Measurements from ENCODE around the gene TMEM39B. TPM values are rescaled to one million over a fixed set of nuclear protein-coding genes. Genes with fewer than 3 reads are reported as not detected.
"Not testable (repeated sequence)": the region's sequence is repeated elsewhere in the genome, so short reads cannot be mapped to it uniquely, and the experiment has no call there.

The TMEM39B gene
- total and polyA plus RNA-seq, 2 donors (not counting 1 experiment from before 2014, with no cell fraction given) = 7.9 to 11.1 TPM

DNA sequence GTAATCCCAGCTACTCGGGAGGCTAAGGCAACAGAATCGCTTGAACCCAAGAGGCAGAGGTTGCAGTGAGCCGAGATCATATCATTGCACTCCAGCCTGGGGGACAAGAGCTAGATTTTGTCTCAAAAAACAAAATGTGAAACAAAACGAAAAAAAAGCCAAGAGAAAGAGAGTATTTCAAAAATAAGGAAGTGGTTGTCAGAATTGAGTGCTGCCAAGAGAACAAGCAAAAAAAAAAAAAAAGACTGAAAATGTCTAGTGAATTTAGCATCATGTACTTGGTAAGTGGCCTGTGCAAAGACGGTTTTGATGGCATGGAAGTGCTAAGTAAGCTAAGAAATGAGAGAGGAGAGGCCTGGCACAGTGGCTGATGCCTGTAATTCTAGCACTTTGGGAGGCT lies 49.4 kb downstream of the TMEM39B start:
- TF ChIP-seq CTCF (conservative IDR thresholded peaks at IDR 0.05 in 1 of 2, IDR thresholded peaks at IDR 0.05 in 1 of 2; ENCODE audit: low read depth in 1 of 2, low read length in 2 of 2) = no peak
- no peak for TF ChIP-seq EZH2 (IDR thresholded peaks at IDR 0.05; ENCODE audit: low read length, missing control alignments)
- H3K9ac ChIP-seq (ENCODE audit: insufficient read depth, low read length) = no peak overlapping the region
- H3K36me3 ChIP-seq (ENCODE audit: control insufficient read depth, insufficient read depth, low read length) = no peaks in the 10 kb centered on the region
- no peak overlapping the region for H2AFZ ChIP-seq (ENCODE audit: low read length)
- no peaks in the 10 kb centered on the region for H4K20me1 ChIP-seq (ENCODE audit: control insufficient read depth, extremely low read depth, insufficient read depth, low read length)
- no peak overlapping the region for H3K4me2 ChIP-seq (ENCODE audit: extremely low read depth, insufficient read depth, low read length)
- H3K27me3 ChIP-seq (ENCODE audit: control insufficient read depth, insufficient read depth, low read length) = no peaks in the 10 kb centered on the region
- no peak overlapping the region for H3K4me3 ChIP-seq (replicated peaks in 1 of 4; ENCODE audit: control extremely low read depth in 1 of 4, insufficient read depth in 1 of 4, low read depth in 3 of 4, low read length in 4 of 4)
- no peaks in the 10 kb centered on the region for H3K9me3 ChIP-seq (ENCODE audit: control insufficient read depth, insufficient read depth, low read depth, low read length)
- peaks cover 81% of the 10 kb centered on the region for H3K79me2 ChIP-seq (ENCODE audit: control insufficient read depth, insufficient read depth, low read length)
- peaks cover 6% of the 10 kb centered on the region for H3K4me1 ChIP-seq (ENCODE audit: control insufficient read depth, extremely low read depth, insufficient read depth, low read length)
- DNase-seq (ENCODE audit: low read depth in 2 of 2) = no peak
- no peak overlapping the region for H3K27ac ChIP-seq (ENCODE audit: insufficient read depth, low read length)

DNA sequence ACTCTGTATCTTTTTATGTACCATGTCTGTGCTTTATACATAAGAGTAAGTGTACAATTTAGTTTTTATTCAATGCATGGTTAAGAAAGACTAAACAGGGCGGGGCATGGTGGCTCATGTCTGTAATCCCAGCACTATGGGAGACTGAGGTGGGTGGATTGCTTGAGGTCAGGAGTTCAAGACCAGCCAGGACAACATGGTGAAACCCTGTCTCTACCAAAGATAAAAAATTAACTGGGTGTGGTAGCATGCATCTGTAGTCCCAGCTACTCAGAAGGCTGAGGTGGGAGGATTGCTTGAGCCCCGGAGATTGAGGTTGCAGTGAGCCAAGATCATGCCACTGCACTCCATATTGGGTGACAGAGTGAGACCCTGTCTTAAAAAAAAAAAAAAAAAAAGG lies 50.6 kb downstream of the TMEM39B start:
- not testable (repeated sequence) for H3K9ac ChIP-seq (ENCODE audit: insufficient read depth, low read length); H3K27ac ChIP-seq (ENCODE audit: insufficient read depth, low read length); H3K4me3 ChIP-seq (replicated peaks in 1 of 4; ENCODE audit: control extremely low read depth in 1 of 4, insufficient read depth in 1 of 4, low read depth in 3 of 4, low read length in 4 of 4); H4K20me1 ChIP-seq (ENCODE audit: control insufficient read depth, extremely low read depth, insufficient read depth, low read length); H3K9me3 ChIP-seq (ENCODE audit: control insufficient read depth, insufficient read depth, low read depth, low read length); H3K36me3 ChIP-seq (ENCODE audit: control insufficient read depth, insufficient read depth, low read length); DNase-seq (ENCODE audit: low read depth in 2 of 2); H3K4me1 ChIP-seq (ENCODE audit: control insufficient read depth, extremely low read depth, insufficient read depth, low read length); H3K27me3 ChIP-seq (ENCODE audit: control insufficient read depth, insufficient read depth, low read length); H2AFZ ChIP-seq (ENCODE audit: low read length); H3K4me2 ChIP-seq (ENCODE audit: extremely low read depth, insufficient read depth, low read length)
- peaks cover 79% of the 10 kb centered on the region for H3K79me2 ChIP-seq (ENCODE audit: control insufficient read depth, insufficient read depth, low read length)

- peaks cover 1% of the 10 kb centered on the region for H4K20me1 ChIP-seq (ENCODE audit: control insufficient read depth, extremely low read depth, insufficient read depth, low read length)
- no peak overlapping the region for H3K27ac ChIP-seq (ENCODE audit: insufficient read depth, low read length)
- no peaks in the 10 kb centered on the region for H3K36me3 ChIP-seq (ENCODE audit: control insufficient read depth, insufficient read depth, low read length)
- DNase-seq (ENCODE audit: low read depth in 2 of 2) = no peak
- no peak overlapping the region for H3K4me2 ChIP-seq (ENCODE audit: extremely low read depth, insufficient read depth, low read length)
- no peak overlapping the region for H3K9ac ChIP-seq (ENCODE audit: insufficient read depth, low read length)
- no peaks in the 10 kb centered on the region for H3K9me3 ChIP-seq (ENCODE audit: control insufficient read depth, insufficient read depth, low read depth, low read length)
- no peaks in the 10 kb centered on the region for H3K27me3 ChIP-seq (ENCODE audit: control insufficient read depth, insufficient read depth, low read length)
- no peak overlapping the region for H2AFZ ChIP-seq (ENCODE audit: low read length)
- peaks cover 76% of the 10 kb centered on the region for H3K79me2 ChIP-seq (ENCODE audit: control insufficient read depth, insufficient read depth, low read length)
- TF ChIP-seq EZH2 (IDR thresholded peaks at IDR 0.05; ENCODE audit: low read length, missing control alignments) (no peak), CTCF (conservative IDR thresholded peaks at IDR 0.05 in 1 of 2, IDR thresholded peaks at IDR 0.05 in 1 of 2; ENCODE audit: low read depth in 1 of 2, low read length in 2 of 2) (no peak)
- peaks cover 6% of the 10 kb centered on the region for H3K4me1 ChIP-seq (ENCODE audit: control insufficient read depth, extremely low read depth, insufficient read depth, low read length)
- H3K4me3 ChIP-seq (replicated peaks in 1 of 4; ENCODE audit: control extremely low read depth in 1 of 4, insufficient read depth in 1 of 4, low read depth in 3 of 4, low read length in 4 of 4) = no peak overlapping the region
Measured at GRCh38 chr1:32125313-32125712, 52.6 kb downstream of the TMEM39B start.
